WTC11 (cell line): Measurements from ENCODE around the gene KATNBL1. TPM values are rescaled to one million over a fixed set of nuclear protein-coding genes. Genes with fewer than 3 reads are reported as not detected.

Experiments used
- ATAC-seq: fragments of 200-7000 bp; cut with Tn5 transposase; 2 replicates; pipeline ENCODE4 v1.10.0; 2021; ENCODE audit warnings: mild to moderate bottlenecking, moderate library complexity
- CTCF ChIA-PET: fragments of 300-600 bp; sonication (Branson Sonifier 250); formaldehyde crosslinking; loops from one replicate; lab custom pipeline; 2021; ENCODE audit warnings: antibody characterized with exemption; lab: Charles Lee
- POLR2A ChIA-PET: fragments of 350-600 bp; sonication (Branson Sonifier 250); formaldehyde crosslinking; loops from one replicate; lab custom pipeline; 2021; ENCODE audit warnings: antibody characterized with exemption; lab: Charles Lee
- DNase-seq: peaks from one replicate; pipeline ENCODE4 v3.0.0; 2021; ENCODE audit warnings: low spot score
- H3K27ac Mint-ChIP-seq: 2 replicates; pipeline ENCODE4 v1.8.0; 2021; ENCODE audit warnings: mixed read lengths
- H3K27me3 Mint-ChIP-seq: 2 replicates; pipeline ENCODE4 v1.8.0; 2021; ENCODE audit warnings: low read depth, mild to moderate bottlenecking, moderate library complexity, mixed read lengths
- H3K36me3 Mint-ChIP-seq: 2 replicates; pipeline ENCODE4 v1.8.0; 2021; ENCODE audit warnings: mixed read lengths
- H3K4me1 Mint-ChIP-seq: 2 replicates; pipeline ENCODE4 v1.8.0; 2022; ENCODE audit warnings: mixed read lengths
- H3K4me3 Mint-ChIP-seq: 2 replicates; pipeline ENCODE4 v1.8.0; 2021; ENCODE audit warnings: mild to moderate bottlenecking, moderate library complexity, mixed read lengths
- H3K9me3 Mint-ChIP-seq: 2 replicates; pipeline ENCODE4 v1.8.0; 2021; ENCODE audit warnings: mixed read lengths
- EMX1 ChIP-seq: fragments of 250-450 bp; sonication (Bioruptor Pico); IDR thresholded peaks from 2 replicates; pipeline ENCODE4 v1.8.0; 2021; ENCODE audit warnings: mild to moderate bottlenecking
- FOXP1 ChIP-seq: sonication (generic); formaldehyde crosslinking; IDR thresholded peaks from 2 replicates; pipeline ENCODE4 v1.8.0; 2022; ENCODE audit warnings: missing genetic modification reagents, mild to moderate bottlenecking, moderate library complexity, borderline replicate concordance
- NR2C2 ChIP-seq: sonication (generic); formaldehyde crosslinking; IDR thresholded peaks from 2 replicates; pipeline ENCODE4 v1.8.0; 2022; ENCODE audit warnings: mild to moderate bottlenecking, missing genetic modification reagents
- RELA ChIP-seq: sonication (generic); formaldehyde crosslinking; IDR thresholded peaks from 2 replicates; pipeline ENCODE4 v1.8.1; 2022; ENCODE audit warnings: missing genetic modification reagents, mild to moderate bottlenecking, borderline replicate concordance
- SMAD4 ChIP-seq: sonication (generic); formaldehyde crosslinking; IDR thresholded peaks from 2 replicates; pipeline ENCODE4 v1.8.0; 2022; ENCODE audit warnings: mild to moderate bottlenecking, missing genetic modification reagents
- TEAD1 ChIP-seq: sonication (generic); formaldehyde crosslinking; IDR thresholded peaks from 2 replicates; pipeline ENCODE4 v1.8.0; 2022; ENCODE audit warnings: mild to moderate bottlenecking, missing genetic modification reagents
- ZNF138 ChIP-seq: sonication (generic); formaldehyde crosslinking; conservative IDR thresholded peaks from 2 replicates; pipeline ENCODE4 v1.8.1; 2022; ENCODE audit warnings: mild to moderate bottlenecking, moderate library complexity, missing genetic modification reagents
- ZNF263 ChIP-seq: sonication (generic); formaldehyde crosslinking; IDR thresholded peaks from 2 replicates; pipeline ENCODE4 v1.8.1; 2022; ENCODE audit warnings: low read depth, mild to moderate bottlenecking, moderate library complexity, missing genetic modification reagents
- total RNA-seq: library from RNA; stranded (reverse); gene quantifications from 3 replicates; pipeline ENCODE4 v1.2.3, GENCODE V29; 2021
- TF ChIP-seq, protein P1 (sequence below): sonication (generic); formaldehyde crosslinking; IDR thresholded peaks from 2 replicates; pipeline ENCODE4 v1.8.0; 2022; ENCODE audit warnings: mild to moderate bottlenecking, missing genetic modification reagents
- TF ChIP-seq, protein P2 (sequence below): sonication (generic); formaldehyde crosslinking; IDR thresholded peaks from 2 replicates; pipeline ENCODE4 v1.8.1; 2023; ENCODE audit warnings: mild to moderate bottlenecking, moderate library complexity, missing genetic modification reagents
- TF ChIP-seq, protein P3 (sequence below): sonication (generic); formaldehyde crosslinking; IDR thresholded peaks from 2 replicates; pipeline ENCODE4 v1.8.0; 2022; ENCODE audit warnings: missing genetic modification reagents
- TF ChIP-seq, protein P4 (sequence below): sonication (generic); formaldehyde crosslinking; IDR thresholded peaks from 2 replicates; pipeline ENCODE4 v1.8.1; 2023; ENCODE audit warnings: mild to moderate bottlenecking, missing genetic modification reagents, borderline replicate concordance
- TF ChIP-seq, protein P5 (sequence below): sonication (generic); formaldehyde crosslinking; IDR thresholded peaks from 2 replicates; pipeline ENCODE4 v1.8.1; 2022; ENCODE audit warnings: missing genetic modification reagents, borderline replicate concordance
- TF ChIP-seq, protein P6 (sequence below): fragments of 250-450 bp; sonication (Bioruptor Pico); IDR thresholded peaks from 2 replicates; pipeline ENCODE4 v2.1.2; 2022; ENCODE audit warnings: mild to moderate bottlenecking, moderate library complexity

Gene KATNBL1
- total RNA-seq, 1 experiment from 2014 or later: 45.8 TPM

DNA sequence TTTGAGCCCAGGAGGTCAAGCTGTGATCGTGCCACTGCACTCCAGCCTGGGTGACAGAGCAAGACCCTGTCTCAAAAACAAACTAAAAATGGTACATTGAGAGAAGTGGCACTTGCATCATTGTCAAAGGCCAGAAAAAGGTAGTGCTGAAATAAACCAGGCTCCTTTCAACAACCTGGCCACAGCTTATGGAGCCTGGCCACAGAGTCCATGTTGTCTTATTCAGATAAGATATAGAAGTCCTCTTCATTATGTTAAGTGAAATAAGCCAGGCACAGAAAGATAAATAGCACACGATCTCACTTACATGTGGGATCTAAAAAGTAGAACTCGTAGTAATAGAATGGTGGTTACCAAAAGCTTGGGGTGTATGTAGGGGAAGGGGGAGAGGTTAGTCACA lies 49.7 kb upstream of the KATNBL1 start (continued):
- no peak for TF ChIP-seq NR2C2 (CRISPR knock-in tag)
- no peak for TF ChIP-seq EMX1 (CRISPR knock-in tag)
- TF ChIP-seq, protein P1, sequence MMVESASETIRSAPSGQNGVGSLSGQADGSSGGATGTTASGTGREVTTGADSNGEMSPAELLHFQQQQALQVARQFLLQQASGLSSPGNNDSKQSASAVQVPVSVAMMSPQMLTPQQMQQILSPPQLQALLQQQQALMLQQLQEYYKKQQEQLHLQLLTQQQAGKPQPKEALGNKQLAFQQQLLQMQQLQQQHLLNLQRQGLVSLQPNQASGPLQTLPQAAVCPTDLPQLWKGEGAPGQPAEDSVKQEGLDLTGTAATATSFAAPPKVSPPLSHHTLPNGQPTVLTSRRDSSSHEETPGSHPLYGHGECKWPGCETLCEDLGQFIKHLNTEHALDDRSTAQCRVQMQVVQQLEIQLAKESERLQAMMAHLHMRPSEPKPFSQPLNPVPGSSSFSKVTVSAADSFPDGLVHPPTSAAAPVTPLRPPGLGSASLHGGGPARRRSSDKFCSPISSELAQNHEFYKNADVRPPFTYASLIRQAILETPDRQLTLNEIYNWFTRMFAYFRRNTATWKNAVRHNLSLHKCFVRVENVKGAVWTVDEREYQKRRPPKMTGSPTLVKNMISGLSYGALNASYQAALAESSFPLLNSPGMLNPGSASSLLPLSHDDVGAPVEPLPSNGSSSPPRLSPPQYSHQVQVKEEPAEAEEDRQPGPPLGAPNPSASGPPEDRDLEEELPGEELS (CRISPR knock-in tag): no peak
- TF ChIP-seq ZNF263 (CRISPR knock-in tag): no peak

DNA sequence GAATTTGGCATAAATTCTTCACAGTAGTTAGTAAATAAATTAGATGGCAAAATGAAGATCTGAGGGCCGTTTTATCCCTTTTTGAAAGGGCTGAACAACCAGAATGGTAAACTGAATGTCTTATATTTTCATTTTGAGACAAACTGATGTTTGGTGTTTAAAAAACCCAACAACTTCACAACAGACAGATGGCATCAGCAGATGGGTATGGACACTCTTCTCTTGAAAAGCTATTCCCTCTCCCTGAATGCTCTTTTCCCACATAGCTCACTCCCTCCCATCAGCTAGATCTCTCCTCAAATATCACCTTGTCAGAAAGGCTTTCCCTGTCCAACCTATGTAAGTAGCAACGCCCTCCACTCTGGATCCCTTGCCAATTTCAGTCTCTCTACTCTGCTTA lies 48.3 kb upstream of the KATNBL1 start:
- no peaks in the 10 kb centered on the region; the same call in 1 of the 2 replicates for H3K36me3 Mint-ChIP-seq
- POLR2A ChIA-PET: no interaction called here
- H3K27me3 Mint-ChIP-seq: no peaks in the 10 kb centered on the region
- TF ChIP-seq, protein P2, sequence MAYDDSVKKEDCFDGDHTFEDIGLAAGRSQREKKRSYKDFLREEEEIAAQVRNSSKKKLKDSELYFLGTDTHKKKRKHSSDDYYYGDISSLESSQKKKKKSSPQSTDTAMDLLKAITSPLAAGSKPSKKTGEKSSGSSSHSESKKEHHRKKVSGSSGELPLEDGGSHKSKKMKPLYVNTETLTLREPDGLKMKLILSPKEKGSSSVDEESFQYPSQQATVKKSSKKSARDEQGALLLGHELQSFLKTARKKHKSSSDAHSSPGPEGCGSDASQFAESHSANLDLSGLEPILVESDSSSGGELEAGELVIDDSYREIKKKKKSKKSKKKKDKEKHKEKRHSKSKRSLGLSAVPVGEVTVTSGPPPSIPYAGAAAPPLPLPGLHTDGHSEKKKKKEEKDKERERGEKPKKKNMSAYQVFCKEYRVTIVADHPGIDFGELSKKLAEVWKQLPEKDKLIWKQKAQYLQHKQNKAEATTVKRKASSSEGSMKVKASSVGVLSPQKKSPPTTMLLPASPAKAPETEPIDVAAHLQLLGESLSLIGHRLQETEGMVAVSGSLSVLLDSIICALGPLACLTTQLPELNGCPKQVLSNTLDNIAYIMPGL (CRISPR knock-in tag): no peak
- TF ChIP-seq FOXP1 (CRISPR knock-in tag) (no peak), ZNF138 (CRISPR knock-in tag) (no peak), RELA (CRISPR knock-in tag) (no peak), SMAD4 (no peak), TEAD1 (CRISPR knock-in tag) (no peak)
- TF ChIP-seq, protein P3, sequence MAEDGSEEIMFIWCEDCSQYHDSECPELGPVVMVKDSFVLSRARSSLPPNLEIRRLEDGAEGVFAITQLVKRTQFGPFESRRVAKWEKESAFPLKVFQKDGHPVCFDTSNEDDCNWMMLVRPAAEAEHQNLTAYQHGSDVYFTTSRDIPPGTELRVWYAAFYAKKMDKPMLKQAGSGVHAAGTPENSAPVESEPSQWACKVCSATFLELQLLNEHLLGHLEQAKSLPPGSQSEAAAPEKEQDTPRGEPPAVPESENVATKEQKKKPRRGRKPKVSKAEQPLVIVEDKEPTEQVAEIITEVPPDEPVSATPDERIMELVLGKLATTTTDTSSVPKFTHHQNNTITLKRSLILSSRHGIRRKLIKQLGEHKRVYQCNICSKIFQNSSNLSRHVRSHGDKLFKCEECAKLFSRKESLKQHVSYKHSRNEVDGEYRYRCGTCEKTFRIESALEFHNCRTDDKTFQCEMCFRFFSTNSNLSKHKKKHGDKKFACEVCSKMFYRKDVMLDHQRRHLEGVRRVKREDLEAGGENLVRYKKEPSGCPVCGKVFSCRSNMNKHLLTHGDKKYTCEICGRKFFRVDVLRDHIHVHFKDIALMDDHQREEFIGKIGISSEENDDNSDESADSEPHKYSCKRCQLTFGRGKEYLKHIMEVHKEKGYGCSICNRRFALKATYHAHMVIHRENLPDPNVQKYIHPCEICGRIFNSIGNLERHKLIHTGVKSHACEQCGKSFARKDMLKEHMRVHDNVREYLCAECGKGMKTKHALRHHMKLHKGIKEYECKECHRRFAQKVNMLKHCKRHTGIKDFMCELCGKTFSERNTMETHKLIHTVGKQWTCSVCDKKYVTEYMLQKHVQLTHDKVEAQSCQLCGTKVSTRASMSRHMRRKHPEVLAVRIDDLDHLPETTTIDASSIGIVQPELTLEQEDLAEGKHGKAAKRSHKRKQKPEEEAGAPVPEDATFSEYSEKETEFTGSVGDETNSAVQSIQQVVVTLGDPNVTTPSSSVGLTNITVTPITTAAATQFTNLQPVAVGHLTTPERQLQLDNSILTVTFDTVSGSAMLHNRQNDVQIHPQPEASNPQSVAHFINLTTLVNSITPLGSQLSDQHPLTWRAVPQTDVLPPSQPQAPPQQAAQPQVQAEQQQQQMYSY (CRISPR knock-in tag): no peak
- TF ChIP-seq, protein P4, sequence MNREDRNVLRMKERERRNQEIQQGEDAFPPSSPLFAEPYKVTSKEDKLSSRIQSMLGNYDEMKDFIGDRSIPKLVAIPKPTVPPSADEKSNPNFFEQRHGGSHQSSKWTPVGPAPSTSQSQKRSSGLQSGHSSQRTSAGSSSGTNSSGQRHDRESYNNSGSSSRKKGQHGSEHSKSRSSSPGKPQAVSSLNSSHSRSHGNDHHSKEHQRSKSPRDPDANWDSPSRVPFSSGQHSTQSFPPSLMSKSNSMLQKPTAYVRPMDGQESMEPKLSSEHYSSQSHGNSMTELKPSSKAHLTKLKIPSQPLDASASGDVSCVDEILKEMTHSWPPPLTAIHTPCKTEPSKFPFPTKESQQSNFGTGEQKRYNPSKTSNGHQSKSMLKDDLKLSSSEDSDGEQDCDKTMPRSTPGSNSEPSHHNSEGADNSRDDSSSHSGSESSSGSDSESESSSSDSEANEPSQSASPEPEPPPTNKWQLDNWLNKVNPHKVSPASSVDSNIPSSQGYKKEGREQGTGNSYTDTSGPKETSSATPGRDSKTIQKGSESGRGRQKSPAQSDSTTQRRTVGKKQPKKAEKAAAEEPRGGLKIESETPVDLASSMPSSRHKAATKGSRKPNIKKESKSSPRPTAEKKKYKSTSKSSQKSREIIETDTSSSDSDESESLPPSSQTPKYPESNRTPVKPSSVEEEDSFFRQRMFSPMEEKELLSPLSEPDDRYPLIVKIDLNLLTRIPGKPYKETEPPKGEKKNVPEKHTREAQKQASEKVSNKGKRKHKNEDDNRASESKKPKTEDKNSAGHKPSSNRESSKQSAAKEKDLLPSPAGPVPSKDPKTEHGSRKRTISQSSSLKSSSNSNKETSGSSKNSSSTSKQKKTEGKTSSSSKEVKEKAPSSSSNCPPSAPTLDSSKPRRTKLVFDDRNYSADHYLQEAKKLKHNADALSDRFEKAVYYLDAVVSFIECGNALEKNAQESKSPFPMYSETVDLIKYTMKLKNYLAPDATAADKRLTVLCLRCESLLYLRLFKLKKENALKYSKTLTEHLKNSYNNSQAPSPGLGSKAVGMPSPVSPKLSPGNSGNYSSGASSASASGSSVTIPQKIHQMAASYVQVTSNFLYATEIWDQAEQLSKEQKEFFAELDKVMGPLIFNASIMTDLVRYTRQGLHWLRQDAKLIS (CRISPR knock-in tag): no peak
- TF ChIP-seq, protein P5, sequence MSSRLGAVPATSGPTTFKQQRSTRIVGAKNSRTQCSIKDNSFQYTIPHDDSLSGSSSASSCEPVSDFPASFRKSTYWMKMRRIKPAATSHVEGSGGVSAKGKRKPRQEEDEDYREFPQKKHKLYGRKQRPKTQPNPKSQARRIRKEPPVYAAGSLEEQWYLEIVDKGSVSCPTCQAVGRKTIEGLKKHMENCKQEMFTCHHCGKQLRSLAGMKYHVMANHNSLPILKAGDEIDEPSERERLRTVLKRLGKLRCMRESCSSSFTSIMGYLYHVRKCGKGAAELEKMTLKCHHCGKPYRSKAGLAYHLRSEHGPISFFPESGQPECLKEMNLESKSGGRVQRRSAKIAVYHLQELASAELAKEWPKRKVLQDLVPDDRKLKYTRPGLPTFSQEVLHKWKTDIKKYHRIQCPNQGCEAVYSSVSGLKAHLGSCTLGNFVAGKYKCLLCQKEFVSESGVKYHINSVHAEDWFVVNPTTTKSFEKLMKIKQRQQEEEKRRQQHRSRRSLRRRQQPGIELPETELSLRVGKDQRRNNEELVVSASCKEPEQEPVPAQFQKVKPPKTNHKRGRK: no peak
- TF ChIP-seq, protein P6, sequence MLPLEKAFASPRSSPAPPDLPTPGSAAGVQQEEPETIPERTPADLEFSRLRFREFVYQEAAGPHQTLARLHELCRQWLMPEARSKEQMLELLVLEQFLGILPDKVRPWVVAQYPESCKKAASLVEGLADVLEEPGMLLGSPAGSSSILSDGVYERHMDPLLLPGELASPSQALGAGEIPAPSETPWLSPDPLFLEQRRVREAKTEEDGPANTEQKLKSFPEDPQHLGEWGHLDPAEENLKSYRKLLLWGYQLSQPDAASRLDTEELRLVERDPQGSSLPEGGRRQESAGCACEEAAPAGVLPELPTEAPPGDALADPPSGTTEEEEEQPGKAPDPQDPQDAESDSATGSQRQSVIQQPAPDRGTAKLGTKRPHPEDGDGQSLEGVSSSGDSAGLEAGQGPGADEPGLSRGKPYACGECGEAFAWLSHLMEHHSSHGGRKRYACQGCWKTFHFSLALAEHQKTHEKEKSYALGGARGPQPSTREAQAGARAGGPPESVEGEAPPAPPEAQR: no peak
- TF ChIP-seq, all 79 proteins: peak for 0
- H3K9me3 Mint-ChIP-seq: no peaks in the 10 kb centered on the region
- H3K4me3 Mint-ChIP-seq: no peak overlapping the region
- CTCF ChIA-PET: no interaction called here
- no peaks in the 10 kb centered on the region for H3K4me1 Mint-ChIP-seq
- no peak for ATAC-seq
- DNase-seq: no peak
- H3K27ac Mint-ChIP-seq: no peak overlapping the region
